ENCODE measurements around the gene CCDC85B. TPM values are rescaled to one million over a fixed set of nuclear protein-coding genes. Genes with fewer than 3 reads are reported as not detected.

CCDC85B gene
- total and polyA plus RNA-seq, 2 of the 8 experiments (the other 6 are each of a cell fraction or from before 2014, with no cell fraction given) = 19.8 to 30.8 TPM

- TF ChIP-seq CBX5 (IDR thresholded peaks at IDR 0.05; ENCODE audit: low read depth, low read length) (no peak), CTCF (IDR thresholded peaks at IDR 0.05; ENCODE audit: control extremely low read depth in 1 of 3, insufficient read depth in 1 of 3, low read depth in 1 of 3, low read length in 3 of 3) (no peak), NANOG (IDR thresholded peaks at IDR 0.05; ENCODE audit: insufficient read depth, low read depth, low read length, poor library complexity, severe bottlenecking) (no peak), SP1 (IDR thresholded peaks at IDR 0.05; ENCODE audit: low read depth, low read length) (peak; percentile 83; the same call in 1 of the 2 replicates), CHD7 (IDR thresholded peaks at IDR 0.05; ENCODE audit: insufficient replicate concordance, low read length) (no peak), KDM4A (IDR thresholded peaks at IDR 0.05; ENCODE audit: low read depth, low read length, severe bottlenecking) (peak; percentile 49)
Measured at GRCh38 chr11:65873318-65874156, 16.9 kb upstream of the CCDC85B start (continued).

Measured in H1 (cell line).